Stimulated activated naive CD8-positive, alpha-beta T cell treated with anti-CD3 and anti-CD28 coated beads, Interleukin-15, amount 100 ng/mL, for 72 hours (primary cell): ENCODE measurements around the gene TEX29.

Source experiments
- ATAC-seq: fragments of 150-1000 bp; cut with Tn5 transposase; 2 replicates; pipeline ENCODE4 v1.10.0; 2021; ENCODE audit warnings: mild to moderate bottlenecking, moderate library complexity
- DNase-seq, 2 donors: peaks; one replicate each; pipeline ENCODE4 v3.0.0; 2021 to 2022
- H3K27ac Mint-ChIP-seq, 2 donors: one replicate each; pipeline ENCODE4 v1.8.0; 2022; ENCODE audit warnings: mild to moderate bottlenecking in 2 of 2, mixed read lengths in 2 of 2, moderate library complexity in 2 of 2
- H3K27me3 Mint-ChIP-seq: one replicate; pipeline ENCODE4 v1.8.0; 2022; ENCODE audit warnings: mixed read lengths
- H3K4me1 Mint-ChIP-seq: one replicate; pipeline ENCODE4 v1.8.0; 2022; ENCODE audit warnings: mild to moderate bottlenecking, mixed read lengths
- H3K4me3 Mint-ChIP-seq, 2 donors: one replicate each; pipeline ENCODE4 v1.8.0; 2022; ENCODE audit warnings: mild to moderate bottlenecking in 2 of 2, mixed read lengths in 2 of 2, moderate library complexity in 1 of 2
- H3K9me3 Mint-ChIP-seq, 2 donors: one replicate each; pipeline ENCODE4 v1.8.0; 2022; ENCODE audit warnings: mixed read lengths in 2 of 2

The TEX29 gene

DNA sequence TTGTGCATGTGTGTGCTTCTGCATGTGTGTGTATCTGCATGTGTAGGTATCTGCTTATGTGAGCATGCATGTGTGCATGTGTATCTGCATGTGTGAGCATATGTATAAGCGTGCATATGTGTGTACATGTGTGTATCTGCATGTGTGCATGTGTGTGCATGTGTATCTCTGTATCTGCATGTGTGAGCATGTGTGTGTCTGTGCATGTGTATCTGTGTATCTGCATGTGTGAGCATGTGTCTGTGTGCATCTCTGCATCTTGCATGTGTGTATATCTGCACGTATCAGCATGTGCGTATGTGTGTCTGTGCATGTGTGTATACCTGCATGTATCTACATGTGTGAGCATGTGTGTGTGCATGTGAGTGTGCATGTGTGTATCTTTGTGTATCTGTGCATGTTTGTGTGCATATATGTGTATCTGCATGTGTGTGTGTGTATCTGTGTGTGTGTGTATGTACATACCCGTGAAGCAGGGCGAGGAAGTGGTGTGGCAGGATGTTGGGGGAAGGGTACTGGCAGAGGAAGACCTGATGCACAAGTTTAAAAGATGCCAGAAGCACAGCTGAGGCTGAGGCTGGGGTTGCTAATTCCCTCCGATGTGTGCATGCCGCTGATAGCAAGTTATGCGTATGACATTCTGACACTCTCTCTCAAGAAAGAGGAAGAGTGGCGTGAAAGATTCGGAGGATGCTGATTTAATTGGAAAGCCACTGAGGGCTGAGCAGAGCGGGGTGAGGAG, 64.2 kb downstream of the TEX29 start:
- peak; percentile 44 for ATAC-seq
- Mint-ChIP-seq H3K27me3 (no peaks in the 10 kb centered on the region), H3K9me3 (peaks cover 4 to 7% of the 10 kb centered on the region in 2 donors), H3K4me3 (peak overlapping the region in 1 of 2 donors; percentile 34), H3K27ac (peak overlapping the region in 1 of 2 donors; percentile 74), H3K4me1 (peaks cover 43% of the 10 kb centered on the region)
- DNase-seq = no peak

DNA sequence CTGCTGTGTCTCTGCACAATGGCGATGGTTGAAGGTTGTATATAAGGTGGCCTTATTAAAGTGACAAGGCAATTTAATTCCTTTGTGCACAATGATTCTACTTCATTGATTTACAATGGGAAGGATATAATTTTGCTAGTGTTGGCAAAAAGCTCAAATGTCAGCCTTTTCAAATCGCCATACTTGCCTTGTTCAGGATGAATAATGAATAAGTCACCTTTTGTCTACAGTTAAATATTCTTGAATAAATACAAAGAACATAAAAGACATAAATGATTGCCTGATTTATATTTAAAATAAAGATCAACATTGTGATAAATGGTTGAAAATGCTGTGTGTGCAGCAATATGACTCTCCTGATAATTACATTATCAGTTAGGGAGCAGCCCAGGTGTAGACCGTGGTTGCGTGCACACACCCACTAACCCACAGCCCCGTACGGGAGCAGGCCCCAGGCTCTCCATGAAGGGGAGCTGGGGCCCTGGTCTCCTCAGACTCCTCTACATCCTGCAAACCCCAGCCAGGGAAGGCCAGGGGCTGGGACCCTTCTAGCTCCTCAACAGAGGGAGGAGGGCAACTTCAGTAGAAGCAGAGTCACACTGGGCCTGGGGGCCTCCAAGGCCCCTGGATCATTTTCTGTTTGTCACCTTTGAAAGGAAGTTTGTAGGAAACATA, 64.9 kb downstream of the TEX29 start:
- Mint-ChIP-seq H3K4me1 (peaks cover 44% of the 10 kb centered on the region), H3K27me3 (no peaks in the 10 kb centered on the region), H3K4me3 (peak overlapping the region in 1 of 2 donors; percentile 34), H3K9me3 (peaks cover 3 to 4% of the 10 kb centered on the region in 2 donors), H3K27ac (peak overlapping the region in 1 of 2 donors; percentile 74)
- ATAC-seq = no peak
- DNase-seq = no peak

DNA sequence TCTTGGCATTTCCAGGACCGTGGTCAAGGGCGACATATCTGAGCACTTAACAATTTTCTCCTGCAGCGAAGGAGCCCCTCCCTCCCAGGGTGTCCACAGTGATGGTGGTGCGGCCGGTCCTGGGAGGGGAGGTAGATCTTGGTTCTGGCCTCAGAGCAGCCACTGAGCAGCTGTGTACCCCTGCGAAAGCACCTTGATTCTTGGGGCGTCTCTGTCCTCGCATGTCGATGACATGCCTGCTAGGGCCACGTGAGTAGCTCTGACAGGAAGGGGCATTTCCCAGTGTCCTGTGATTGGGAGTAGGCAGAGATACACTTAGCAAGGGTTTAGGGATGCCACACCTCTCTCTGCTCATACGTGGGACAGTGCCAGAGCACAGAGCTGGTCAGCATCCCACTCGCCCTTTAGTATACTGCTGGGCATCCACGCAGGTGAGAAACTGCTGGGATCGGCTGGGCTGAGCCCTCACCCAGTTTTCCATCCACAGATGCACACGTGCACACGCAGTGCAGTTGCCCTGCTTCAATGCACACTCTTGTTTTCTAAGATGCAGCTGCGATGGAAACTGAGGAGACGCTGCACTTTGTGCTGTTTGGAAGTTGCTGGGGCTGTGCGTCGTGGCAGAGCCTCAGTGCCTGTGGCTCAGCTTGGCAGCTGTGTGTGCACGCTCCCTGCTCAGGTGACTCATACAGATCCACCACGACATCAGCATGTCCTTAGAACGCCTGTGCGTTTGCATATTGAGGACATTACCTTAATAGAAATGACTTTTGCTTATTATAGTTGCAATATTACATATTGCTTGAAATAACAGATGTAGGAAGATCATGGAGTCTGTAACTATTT, 66.8 kb downstream of the TEX29 start:
- ATAC-seq = no peak
- H3K4me1 Mint-ChIP-seq = peaks cover 42% of the 10 kb centered on the region
- DNase-seq = no peak
- no peak overlapping the region for H3K27ac Mint-ChIP-seq
- H3K4me3 Mint-ChIP-seq = no peak overlapping the region
- no peaks in the 10 kb centered on the region for H3K27me3 Mint-ChIP-seq
- no peaks in the 10 kb centered on the region for H3K9me3 Mint-ChIP-seq

DNA sequence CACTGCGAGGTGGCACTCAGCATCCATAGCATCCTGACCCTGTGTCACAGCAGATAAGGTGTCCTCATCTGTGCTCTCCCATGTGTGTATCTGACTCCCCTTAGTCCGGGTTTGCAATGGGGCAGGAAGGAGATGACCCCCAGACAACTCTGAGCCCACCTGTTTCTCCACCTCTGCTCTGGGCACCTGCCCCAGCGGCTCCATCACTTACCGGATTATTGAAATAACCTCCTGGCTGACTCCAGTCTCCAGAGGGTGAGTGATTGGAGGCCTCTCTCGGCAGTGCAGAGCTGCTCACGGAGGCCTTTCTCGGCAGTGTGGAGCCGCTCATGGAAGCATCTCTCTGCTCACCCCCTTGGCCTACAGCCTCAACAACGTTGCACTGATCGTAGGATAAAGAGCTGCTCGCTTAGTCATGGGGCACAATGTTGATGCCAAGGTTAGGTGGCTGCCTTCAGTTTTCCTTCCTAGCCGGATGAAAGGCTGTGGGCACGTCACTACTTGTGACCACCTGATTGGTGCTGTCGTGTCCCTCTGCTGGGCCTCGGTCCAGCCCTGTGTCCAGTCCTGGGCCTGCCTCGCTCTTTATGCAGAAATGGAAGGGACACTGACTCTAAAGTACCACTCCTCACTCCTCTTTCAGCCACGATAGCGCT, 67.6 kb downstream of the TEX29 start:
- Mint-ChIP-seq H3K9me3 (no peaks in the 10 kb centered on the region), H3K4me3 (no peak overlapping the region), H3K4me1 (peaks cover 42% of the 10 kb centered on the region), H3K27me3 (no peaks in the 10 kb centered on the region), H3K27ac (peak overlapping the region in 1 of 2 donors; percentile 15)
- DNase-seq = no peak
- no peak for ATAC-seq

DNA sequence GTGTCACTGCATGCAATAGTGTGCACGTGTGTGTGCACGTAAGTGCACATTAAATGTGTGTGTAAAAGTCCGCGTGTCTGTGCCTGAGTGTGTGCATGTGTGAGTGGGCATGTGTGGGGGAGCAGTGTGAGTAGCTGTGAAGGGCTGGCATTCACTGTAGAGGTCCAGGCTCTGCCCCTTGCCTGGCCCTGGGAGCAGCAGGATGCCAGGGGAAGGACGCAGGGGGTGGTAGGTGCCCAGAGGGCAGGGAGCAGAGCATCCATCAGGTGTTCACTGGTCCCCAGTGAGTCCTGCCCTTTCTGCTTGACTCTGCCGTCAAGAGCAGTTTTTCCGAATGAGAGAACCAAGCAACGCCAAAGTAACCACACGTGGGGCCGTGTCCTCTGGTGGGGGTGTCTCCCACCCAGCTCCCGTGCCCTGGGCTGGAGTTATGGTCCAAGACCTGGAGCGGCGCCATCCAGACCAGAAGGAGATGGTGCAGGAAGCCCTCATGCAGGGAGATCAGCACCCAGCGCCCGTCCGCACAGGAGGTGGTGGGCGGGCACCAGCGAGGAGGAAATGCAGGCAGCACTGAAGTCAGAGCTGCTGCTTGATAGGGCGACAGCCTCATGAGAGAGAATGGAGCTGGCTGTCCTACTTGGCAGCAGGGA, 68.5 kb downstream of the TEX29 start:
- peak overlapping the region; percentile 20 to 60 for H3K4me3 Mint-ChIP-seq
- peak; percentile 15 to 24 for DNase-seq
- H3K9me3 Mint-ChIP-seq = no peaks in the 10 kb centered on the region
- H3K27ac Mint-ChIP-seq = peak overlapping the region; percentile 63 to 78
- peaks cover 35% of the 10 kb centered on the region for H3K4me1 Mint-ChIP-seq
- peak; percentile 61 for ATAC-seq
- no peaks in the 10 kb centered on the region for H3K27me3 Mint-ChIP-seq

DNA sequence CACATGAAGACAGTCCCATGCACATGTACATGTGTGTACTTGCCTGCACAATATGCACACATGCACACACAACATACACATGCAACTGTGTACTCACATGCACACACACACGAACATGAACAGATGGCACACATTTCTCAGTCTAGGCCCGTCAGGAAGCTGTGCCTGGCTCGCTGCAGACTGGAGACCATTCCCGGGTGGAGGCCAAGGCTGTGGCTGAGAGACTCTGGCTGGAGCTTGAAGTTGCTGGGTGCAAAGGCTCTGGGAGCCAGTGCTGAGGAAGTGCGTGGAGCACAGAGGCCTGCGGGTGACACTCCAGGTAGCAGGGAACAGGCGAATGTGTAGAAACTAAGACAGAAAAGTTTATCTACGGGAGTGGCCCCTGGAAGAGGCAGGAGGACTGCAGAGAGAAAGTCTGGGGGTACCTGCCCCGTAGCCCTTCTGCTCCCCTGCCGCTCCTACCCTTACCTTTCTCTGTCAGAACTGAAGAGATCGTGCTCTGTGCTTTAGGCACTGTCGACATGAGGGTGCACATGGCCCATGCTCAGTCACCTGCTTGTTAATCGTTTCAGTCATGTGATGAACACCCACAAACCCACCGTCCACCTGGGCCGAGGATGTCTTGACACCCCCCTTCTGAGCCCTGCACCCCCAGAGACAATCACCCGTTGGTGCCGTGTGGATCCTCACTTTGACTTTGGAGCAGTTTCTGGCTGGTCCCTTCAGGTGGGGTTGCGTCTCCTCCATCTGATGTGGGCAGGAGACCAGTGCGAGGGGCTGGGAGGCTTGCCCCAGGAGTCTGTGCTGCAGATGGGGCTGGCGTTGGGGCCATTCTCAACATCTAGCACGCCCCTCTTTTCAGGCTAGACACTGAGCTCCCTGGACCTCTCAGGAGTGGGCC, 69.4 kb downstream of the TEX29 start:
- no peak for ATAC-seq

DNA sequence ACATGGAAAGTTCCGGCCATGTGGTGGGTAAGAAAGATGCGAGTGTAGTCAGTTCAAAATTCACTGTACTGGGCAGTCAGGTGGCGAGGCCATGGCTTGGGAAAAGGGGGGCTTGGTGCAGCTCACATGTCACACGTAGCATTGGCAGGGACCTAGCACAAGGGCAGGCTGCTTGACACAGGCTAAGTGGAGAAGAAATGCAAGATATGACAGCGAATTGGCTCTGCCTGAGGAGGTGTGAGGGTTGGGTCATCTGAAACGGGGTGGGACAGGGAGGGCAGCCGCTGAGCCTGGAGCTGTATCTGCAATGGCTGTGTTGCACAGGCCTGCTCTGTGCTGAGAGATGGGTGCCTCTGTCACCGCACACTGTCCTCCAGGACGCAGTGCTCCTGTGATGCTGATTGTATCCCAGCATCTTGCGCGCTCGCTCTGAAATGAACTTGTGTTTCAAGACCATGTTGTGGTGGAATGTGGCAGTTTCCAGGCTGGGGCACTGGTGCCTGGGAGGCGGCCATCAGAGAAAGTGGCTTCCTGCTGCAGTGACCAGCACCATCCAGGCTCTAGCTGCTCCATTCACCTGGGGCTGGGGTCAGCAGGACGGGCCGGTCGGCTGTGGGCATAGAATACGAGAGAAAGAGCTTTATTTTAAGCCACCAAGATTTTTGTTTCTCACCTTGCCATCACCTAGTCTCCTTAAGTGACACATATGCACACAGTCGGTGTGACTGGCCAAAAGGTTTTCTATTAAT, 70.3 kb downstream of the TEX29 start:
- Mint-ChIP-seq H3K27me3 (no peaks in the 10 kb centered on the region), H3K4me1 (peaks cover 18% of the 10 kb centered on the region), H3K9me3 (peaks cover 5 to 10% of the 10 kb centered on the region in 2 donors), H3K27ac (peak overlapping the region in 1 of 2 donors; percentile 37), H3K4me3 (no peak overlapping the region)
- ATAC-seq (no peak), DNase-seq (no peak)

More for the DNA sequence above, 69.4 kb downstream of the TEX29 start:
- no peaks in the 10 kb centered on the region for H3K27me3 Mint-ChIP-seq
- H3K27ac Mint-ChIP-seq = peak overlapping the region in 1 of 2 donors; percentile 37
- H3K4me3 Mint-ChIP-seq = no peak overlapping the region
- H3K4me1 Mint-ChIP-seq = peaks cover 26% of the 10 kb centered on the region
- no peak for DNase-seq
- peaks cover 0 to 2% of the 10 kb centered on the region in 2 donors for H3K9me3 Mint-ChIP-seq

DNA sequence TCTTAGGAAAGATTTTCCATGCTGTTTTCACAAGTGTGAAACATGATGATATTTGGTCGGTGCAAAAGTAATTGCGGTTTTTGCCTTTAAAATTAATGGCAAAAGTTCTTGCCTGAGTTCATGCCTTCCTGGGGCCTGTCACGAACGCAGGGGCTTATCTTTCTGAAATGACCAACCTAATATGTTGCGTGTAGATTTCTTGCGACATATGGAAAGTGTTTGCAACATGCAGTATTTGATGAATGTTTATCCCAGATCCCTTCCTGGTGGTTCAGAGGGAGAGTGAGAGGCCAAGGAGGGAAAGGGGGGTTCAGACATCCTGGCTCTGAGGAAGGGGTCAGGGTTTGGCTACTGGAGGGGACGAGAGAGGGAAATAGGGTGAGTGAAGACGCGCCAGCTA, 72.0 kb downstream of the TEX29 start:
- ATAC-seq (no peak), DNase-seq (no peak)
- Mint-ChIP-seq H3K4me3 (no peak overlapping the region), H3K27ac (no peak overlapping the region), H3K4me1 (peaks cover 17% of the 10 kb centered on the region), H3K9me3 (peaks cover 6 to 13% of the 10 kb centered on the region in 2 donors), H3K27me3 (no peaks in the 10 kb centered on the region)

DNA sequence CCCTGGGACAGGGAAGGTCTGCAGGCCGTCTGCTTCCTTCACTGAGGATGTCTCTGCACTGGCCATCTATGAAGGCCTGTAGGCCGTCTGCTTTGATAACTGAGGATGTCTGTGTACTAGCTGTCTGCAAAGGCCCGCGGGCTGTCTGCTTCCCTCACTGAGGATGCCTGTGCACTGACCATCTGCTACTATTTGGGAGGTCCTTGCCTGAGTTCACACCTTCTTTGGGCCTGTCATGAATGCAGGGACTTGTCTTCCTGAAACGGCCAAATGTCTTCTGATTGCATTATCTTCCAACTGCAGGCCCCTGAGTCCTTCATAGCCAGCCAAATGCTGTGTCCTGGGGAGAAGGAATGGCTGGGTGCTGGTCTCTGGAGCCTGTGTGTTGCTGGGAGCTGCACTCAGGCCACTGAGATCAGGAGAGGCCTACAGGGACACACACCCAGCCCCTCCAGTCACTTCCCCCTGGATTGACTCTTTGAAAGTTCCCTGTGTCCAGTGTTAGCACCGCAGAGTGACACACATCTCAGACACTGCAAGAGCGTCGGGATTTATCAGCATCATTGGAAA, 72.9 kb downstream of the TEX29 start:
- ATAC-seq (no peak), DNase-seq (no peak)
- peaks cover 6 to 13% of the 10 kb centered on the region in 2 donors for H3K9me3 Mint-ChIP-seq
- H3K4me1 Mint-ChIP-seq = peaks cover 16% of the 10 kb centered on the region
- H3K4me3 Mint-ChIP-seq = no peak overlapping the region
- no peaks in the 10 kb centered on the region for H3K27me3 Mint-ChIP-seq
- no peak overlapping the region for H3K27ac Mint-ChIP-seq
